ENCODE measurements around the gene ANGPTL2. TPM values are rescaled to one million over a fixed set of nuclear protein-coding genes. Genes with fewer than 3 reads are reported as not detected.

The ANGPTL2 gene
- total RNA-seq, 1 experiment from 2014 or later, result 0.08 TPM

GRCh38 chr9:127116088-127116726 lies 6.2 kb downstream of the ANGPTL2 start:
- Histone ChIP-seq H3K27me3 (ENCODE audit: control insufficient read depth, insufficient read depth, low read length) (no peaks in the 10 kb centered on the region), H3K4me1 (ENCODE audit: control insufficient read depth, insufficient read depth, low read length) (no peaks in the 10 kb centered on the region; the same call in 1 of the 2 replicates), H3K27ac (ENCODE audit: low read length) (no peak overlapping the region), H3K9me3 (ENCODE audit: control insufficient read depth, insufficient read depth, low read depth, low read length) (no peaks in the 10 kb centered on the region), H3K4me3 (ENCODE audit: low read depth in 2 of 2, low read length in 2 of 2) (no peak overlapping the region), H3K36me3 (ENCODE audit: control insufficient read depth, insufficient read depth, low read length) (no peaks in the 10 kb centered on the region)
- BruUV-seq (replicated peaks), result no TSS peak
- in situ Hi-C loops (cut with HindIII; ENCODE audit: low pct_unique_long_range_greater_than_20kb, low sequenced_read_pairs), result no loop called here
- ChIA-PET CTCF (no interaction called here), POLR2A (no interaction called here)
- TF ChIP-seq CTCF (IDR thresholded peaks at IDR 0.05) (no peak), POLR2AphosphoS5 (IDR thresholded peaks at IDR 0.05; ENCODE audit: low read depth, low read length) (no peak), REST (IDR thresholded peaks at IDR 0.05; ENCODE audit: insufficient read depth in 1 of 2, low read depth in 2 of 2, low read length in 1 of 2) (no peak), TCF7L2 (IDR thresholded peaks at IDR 0.05; ENCODE audit: low read depth, low read length) (no peak), SIN3A (IDR thresholded peaks at IDR 0.05; ENCODE audit: borderline replicate concordance, insufficient read depth, low read depth, low read length) (no peak)
- no peak for DNase-seq (ENCODE audit: low read depth, low spot score)
- no peak for ATAC-seq
- intact Hi-C loops (cut with micrococcal nuclease; ENCODE audit: unreplicated experiment), result no loop called here

GRCh38 chr9:127114606-127115005 lies 7.8 kb downstream of the ANGPTL2 start:
- in situ Hi-C loops (cut with HindIII; ENCODE audit: low pct_unique_long_range_greater_than_20kb, low sequenced_read_pairs), result no loop called here
- intact Hi-C loops (cut with micrococcal nuclease; ENCODE audit: unreplicated experiment), result no loop called here
- Histone ChIP-seq H3K27ac (ENCODE audit: low read length) (no peak overlapping the region), H3K36me3 (ENCODE audit: control insufficient read depth, insufficient read depth, low read length) (no peaks in the 10 kb centered on the region), H3K4me1 (ENCODE audit: control insufficient read depth, insufficient read depth, low read length) (no peaks in the 10 kb centered on the region; the same call in 1 of the 2 replicates), H3K4me3 (ENCODE audit: low read depth in 2 of 2, low read length in 2 of 2) (no peak overlapping the region), H3K27me3 (ENCODE audit: control insufficient read depth, insufficient read depth, low read length) (no peaks in the 10 kb centered on the region), H3K9me3 (ENCODE audit: control insufficient read depth, insufficient read depth, low read depth, low read length) (no peaks in the 10 kb centered on the region)
- ChIA-PET POLR2A (interaction anchor here (0.6 kb wide), 1 partner anchor 77 kb away, joined by 10 read pairs; no protein-coding TSS in a partner anchor), CTCF (no interaction called here)
- no peak for ATAC-seq
- no peak for TF ChIP-seq POLR2AphosphoS5 (IDR thresholded peaks at IDR 0.05; ENCODE audit: low read depth, low read length)
- no peak for TF ChIP-seq CTCF (IDR thresholded peaks at IDR 0.05)
- TF ChIP-seq REST (IDR thresholded peaks at IDR 0.05; ENCODE audit: insufficient read depth in 1 of 2, low read depth in 2 of 2, low read length in 1 of 2), result no peak
- no peak for TF ChIP-seq SIN3A (IDR thresholded peaks at IDR 0.05; ENCODE audit: borderline replicate concordance, insufficient read depth, low read depth, low read length)
- TF ChIP-seq TCF7L2 (IDR thresholded peaks at IDR 0.05; ENCODE audit: low read depth, low read length), result no peak
- no TSS peak for BruUV-seq (replicated peaks)
- DNase-seq (ENCODE audit: low read depth, low spot score), result no peak

All from Panc1 (cell line).